MM.1S (cell line): ENCODE measurements around the gene PARVB.

Experiments used
- EZH2 ChIP-seq: fragments of 300-600 bp; sonication (generic); optimal IDR thresholded peaks from 2 replicates; pipeline ENCODE3; 2017; ENCODE audit warnings: low read depth, mild to moderate bottlenecking, antibody characterized with exemption, low read length, mixed read lengths
- EZH2phosphoT487 ChIP-seq: fragments of 300-600 bp; sonication (generic); IDR thresholded peaks from 2 replicates; pipeline ENCODE4 v1.6.1; 2018; ENCODE audit warnings: antibody characterized with exemption, low read length
- TF ChIP-seq, protein P1 (sequence below): fragments of 300-600 bp; sonication (generic); IDR thresholded peaks from 2 replicates; pipeline ENCODE4 v1.5.1; 2016; ENCODE audit warnings: antibody characterized with exemption, low read length, mixed read lengths

DNA sequence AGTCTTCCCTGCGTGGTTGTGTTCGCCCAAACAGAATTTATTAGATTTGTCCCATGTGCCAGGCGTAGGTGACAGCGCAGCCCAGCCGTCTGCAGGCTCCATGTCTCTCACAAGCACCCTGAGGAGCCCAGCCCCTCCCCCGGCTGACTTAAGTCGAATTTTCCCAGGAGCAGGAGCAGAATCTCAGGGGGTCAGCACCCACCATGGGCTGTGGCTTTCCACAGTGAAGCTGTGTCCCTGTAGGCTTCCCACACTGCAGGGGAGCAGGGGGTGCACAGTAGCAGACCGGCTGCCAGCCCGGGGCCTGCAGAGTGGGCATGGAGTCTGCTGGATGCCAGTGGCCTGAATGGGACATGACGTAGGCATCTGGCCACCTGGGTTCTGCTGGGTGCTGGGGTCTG, 172.6 kb downstream of the PARVB start:
- TF ChIP-seq, protein P1, sequence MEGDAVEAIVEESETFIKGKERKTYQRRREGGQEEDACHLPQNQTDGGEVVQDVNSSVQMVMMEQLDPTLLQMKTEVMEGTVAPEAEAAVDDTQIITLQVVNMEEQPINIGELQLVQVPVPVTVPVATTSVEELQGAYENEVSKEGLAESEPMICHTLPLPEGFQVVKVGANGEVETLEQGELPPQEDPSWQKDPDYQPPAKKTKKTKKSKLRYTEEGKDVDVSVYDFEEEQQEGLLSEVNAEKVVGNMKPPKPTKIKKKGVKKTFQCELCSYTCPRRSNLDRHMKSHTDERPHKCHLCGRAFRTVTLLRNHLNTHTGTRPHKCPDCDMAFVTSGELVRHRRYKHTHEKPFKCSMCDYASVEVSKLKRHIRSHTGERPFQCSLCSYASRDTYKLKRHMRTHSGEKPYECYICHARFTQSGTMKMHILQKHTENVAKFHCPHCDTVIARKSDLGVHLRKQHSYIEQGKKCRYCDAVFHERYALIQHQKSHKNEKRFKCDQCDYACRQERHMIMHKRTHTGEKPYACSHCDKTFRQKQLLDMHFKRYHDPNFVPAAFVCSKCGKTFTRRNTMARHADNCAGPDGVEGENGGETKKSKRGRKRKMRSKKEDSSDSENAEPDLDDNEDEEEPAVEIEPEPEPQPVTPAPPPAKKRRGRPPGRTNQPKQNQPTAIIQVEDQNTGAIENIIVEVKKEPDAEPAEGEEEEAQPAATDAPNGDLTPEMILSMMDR: no peak
- no peak for TF ChIP-seq EZH2
- TF ChIP-seq EZH2phosphoT487: no peak
